ENCODE results near the gene KCNH4.
A peak's percentile ranks its signal among the peaks of the same experiment; 100 is the strongest.
"Not testable (repeated sequence)": the region's sequence is repeated elsewhere in the genome, so short reads cannot be mapped to it uniquely, and the experiment has no call there.

KCNH4 gene

GRCh38 chr17:42153919-42154742 lies 26.8 kb downstream of the KCNH4 start (continued):
- TF ChIP-seq ZBTB11 (tag by site-specific recombination; conservative IDR thresholded peaks at IDR 0.05; ENCODE audit: low read depth), result no peak
- no peak for TF ChIP-seq ZBTB1 (tag by site-specific recombination; IDR thresholded peaks at IDR 0.05)
- TF ChIP-seq ZSCAN30 (tag by site-specific recombination; IDR thresholded peaks at IDR 0.05), result no peak
- TF ChIP-seq ZBTB10 (tag by site-specific recombination; IDR thresholded peaks at IDR 0.05), result 0 out of 2 replicates have a peak, but pooled peaks have one; percentile 51
- TF ChIP-seq ZBTB17 (tag by site-specific recombination; IDR thresholded peaks at IDR 0.05), result peak; percentile 96
- no peak for TF ChIP-seq ZEB2 (tag by site-specific recombination; IDR thresholded peaks at IDR 0.05)
- no peak for TF ChIP-seq ZBTB8A (tag by site-specific recombination; IDR thresholded peaks at IDR 0.05)

GRCh38 chr17:42146911-42147607 lies 33.9 kb downstream of the KCNH4 start:
- peaks cover 21 to 63% of the 10 kb centered on the region in 2 experiments for H3K36me3 ChIP-seq (ENCODE audit: control insufficient read depth in 2 of 2, insufficient read depth in 1 of 2, low read length in 2 of 2)
- TF ChIP-seq ZNF600 (tag by site-specific recombination; IDR thresholded peaks at IDR 0.05) (peak; percentile 68; the same call in 1 of the 2 replicates), ZNF366 (tag by site-specific recombination; conservative IDR thresholded peaks at IDR 0.05) (peak; percentile 96), ZNF596 (tag by site-specific recombination; IDR thresholded peaks at IDR 0.05) (peak; percentile 57), ZNF621 (tag by site-specific recombination; IDR thresholded peaks at IDR 0.05) (no peak)
- ChIA-PET CTCF (no interaction called here), POLR2A (interaction anchor here (0.7 kb wide), 1 partner anchor 9 kb away, joined by 3 read pairs; no protein-coding TSS in a partner anchor)
- H3K27ac ChIP-seq (ENCODE audit: extremely low read depth, low read depth, low read length), result no peak overlapping the region
- H3K4me1 ChIP-seq (ENCODE audit: control insufficient read depth, insufficient read depth, low read length), result peaks cover 9% of the 10 kb centered on the region
- H3K4me3 ChIP-seq (ENCODE audit: low read depth, low read length), result no peak overlapping the region
- H3K9me3 ChIP-seq (ENCODE audit: control insufficient read depth, insufficient read depth, low read depth, low read length), result no peaks in the 10 kb centered on the region

- H3K9me3 ChIP-seq (ENCODE audit: control insufficient read depth, insufficient read depth, low read depth, low read length); H3K27ac ChIP-seq (ENCODE audit: extremely low read depth, low read depth, low read length); H3K4me3 ChIP-seq (ENCODE audit: low read depth, low read length); H3K4me1 ChIP-seq (ENCODE audit: control insufficient read depth, insufficient read depth, low read length); POLR2A ChIA-PET: not testable (repeated sequence)
- H3K36me3 ChIP-seq (ENCODE audit: control insufficient read depth in 2 of 2, insufficient read depth in 1 of 2, low read length in 2 of 2), result peaks cover 18 to 54% of the 10 kb centered on the region in 2 experiments
- CTCF ChIA-PET, result interaction anchor here (1.3 to 1.6 kb wide), 2 partner anchors 20 to 39 kb away, joined by 5 read pairs; no protein-coding TSS in a partner anchor
Observed at GRCh38 chr17:42143138-42143537, 37.8 kb downstream of the KCNH4 start.
